Breast epithelium (tissue), 3 donors: ENCODE results near the gene PSKH1.

ENCODE experiments used
- POLR2A ChIP-seq: fragments of 450-650 bp; IDR thresholded peaks from one replicate; pipeline ENCODE4 v1.6.1; 2016; ENCODE audit warnings: antibody characterized with exemption, mild to moderate bottlenecking, moderate library complexity
- POLR2AphosphoS5 ChIP-seq, 3 donors: sonication (generic); formaldehyde crosslinking; IDR thresholded peaks; one replicate each; pipeline ENCODE4 v1.6.1; 2017; ENCODE audit warnings: antibody characterized with exemption in 3 of 3
- TF ChIP-seq, protein P1 (sequence below), 3 donors: fragments of 450-650 bp; IDR thresholded peaks; one replicate each; pipeline ENCODE4 v1.5.1; 2016 to 2017; ENCODE audit warnings: antibody characterized with exemption in 3 of 3, mild to moderate bottlenecking in 3 of 3, moderate library complexity in 3 of 3

DNA sequence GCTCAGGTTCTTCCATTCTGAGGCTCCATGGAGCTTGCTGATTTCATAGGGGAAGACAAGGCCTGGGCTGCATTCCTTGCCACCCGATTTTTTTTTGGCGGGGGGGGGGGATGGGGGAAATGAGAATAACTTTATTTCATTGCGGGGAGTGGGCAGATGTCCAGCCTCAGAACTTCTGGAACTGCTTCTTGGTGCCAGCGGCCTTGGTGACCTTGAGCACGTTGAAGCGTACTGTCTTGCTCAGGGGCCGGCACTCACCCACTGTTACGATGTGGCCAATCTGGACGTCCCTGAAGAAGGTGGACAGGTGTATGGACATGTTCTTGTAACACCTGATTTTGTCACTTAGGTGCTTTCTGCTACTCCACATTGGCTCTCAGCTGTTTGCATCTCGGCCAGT is 37.3 kb upstream of the PSKH1 start:
- TF ChIP-seq, protein P1, sequence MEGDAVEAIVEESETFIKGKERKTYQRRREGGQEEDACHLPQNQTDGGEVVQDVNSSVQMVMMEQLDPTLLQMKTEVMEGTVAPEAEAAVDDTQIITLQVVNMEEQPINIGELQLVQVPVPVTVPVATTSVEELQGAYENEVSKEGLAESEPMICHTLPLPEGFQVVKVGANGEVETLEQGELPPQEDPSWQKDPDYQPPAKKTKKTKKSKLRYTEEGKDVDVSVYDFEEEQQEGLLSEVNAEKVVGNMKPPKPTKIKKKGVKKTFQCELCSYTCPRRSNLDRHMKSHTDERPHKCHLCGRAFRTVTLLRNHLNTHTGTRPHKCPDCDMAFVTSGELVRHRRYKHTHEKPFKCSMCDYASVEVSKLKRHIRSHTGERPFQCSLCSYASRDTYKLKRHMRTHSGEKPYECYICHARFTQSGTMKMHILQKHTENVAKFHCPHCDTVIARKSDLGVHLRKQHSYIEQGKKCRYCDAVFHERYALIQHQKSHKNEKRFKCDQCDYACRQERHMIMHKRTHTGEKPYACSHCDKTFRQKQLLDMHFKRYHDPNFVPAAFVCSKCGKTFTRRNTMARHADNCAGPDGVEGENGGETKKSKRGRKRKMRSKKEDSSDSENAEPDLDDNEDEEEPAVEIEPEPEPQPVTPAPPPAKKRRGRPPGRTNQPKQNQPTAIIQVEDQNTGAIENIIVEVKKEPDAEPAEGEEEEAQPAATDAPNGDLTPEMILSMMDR (IDR thresholded peaks at IDR 0.05): no peak
- TF ChIP-seq POLR2AphosphoS5 (IDR thresholded peaks at IDR 0.05): no peak
- no peak for TF ChIP-seq POLR2A
